Measurements from ENCODE around the gene ZMIZ2. TPM values are rescaled to one million over a fixed set of nuclear protein-coding genes. Genes with fewer than 3 reads are reported as not detected.

Gene ZMIZ2
- total RNA-seq, 1 donor from 2014 or later = 76.8 TPM

DNA sequence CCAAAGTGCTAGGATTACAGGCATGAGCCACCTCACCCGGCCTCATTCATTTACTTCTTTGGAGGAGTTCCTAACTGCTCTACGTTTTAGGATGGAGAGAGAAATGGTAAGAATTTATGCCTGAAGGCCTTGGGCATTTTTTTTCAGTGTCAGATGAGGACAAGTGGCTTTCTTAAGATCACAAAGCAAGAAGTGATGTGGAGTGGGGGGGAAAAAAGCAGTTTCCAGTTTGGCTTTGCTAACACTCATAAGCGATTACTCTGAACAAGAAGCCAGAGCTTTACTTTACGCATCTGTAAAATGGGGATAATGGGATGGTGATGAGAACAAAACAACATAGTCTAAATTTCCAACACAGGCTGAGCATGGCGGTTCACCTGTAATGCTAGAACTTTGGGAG is 45.3 kb downstream of the ZMIZ2 start:
- no peak overlapping the region for H3K4me3 Mint-ChIP-seq (ENCODE audit: unreplicated experiment)
- Histone ChIP-seq H3K79me2 (ENCODE audit: insufficient read depth, low read length) (peaks cover 30% of the 10 kb centered on the region), H3K9ac (ENCODE audit: low read length) (no peak overlapping the region), H3K27me3 (ENCODE audit: insufficient read depth, low read length) (no peaks in the 10 kb centered on the region), H3K36me3 (ENCODE audit: insufficient read depth, low read length) (peaks cover 8% of the 10 kb centered on the region), H3K4me1 (ENCODE audit: insufficient read depth, low read length) (peaks cover 13% of the 10 kb centered on the region), H3K9me3 (ENCODE audit: insufficient read depth, low read depth, low read length) (no peaks in the 10 kb centered on the region), H3K4me2 (ENCODE audit: low read length) (no peak overlapping the region), H3K4me3 (ENCODE audit: insufficient read depth, low read depth, low read length) (no peak overlapping the region), H4K20me1 (ENCODE audit: insufficient read depth, low read length) (peaks cover 20% of the 10 kb centered on the region), H2AFZ (ENCODE audit: low read depth, low read length) (no peak overlapping the region), H3K27ac (ENCODE audit: low read depth, low read length) (no peak overlapping the region)
- TF ChIP-seq, protein P1, sequence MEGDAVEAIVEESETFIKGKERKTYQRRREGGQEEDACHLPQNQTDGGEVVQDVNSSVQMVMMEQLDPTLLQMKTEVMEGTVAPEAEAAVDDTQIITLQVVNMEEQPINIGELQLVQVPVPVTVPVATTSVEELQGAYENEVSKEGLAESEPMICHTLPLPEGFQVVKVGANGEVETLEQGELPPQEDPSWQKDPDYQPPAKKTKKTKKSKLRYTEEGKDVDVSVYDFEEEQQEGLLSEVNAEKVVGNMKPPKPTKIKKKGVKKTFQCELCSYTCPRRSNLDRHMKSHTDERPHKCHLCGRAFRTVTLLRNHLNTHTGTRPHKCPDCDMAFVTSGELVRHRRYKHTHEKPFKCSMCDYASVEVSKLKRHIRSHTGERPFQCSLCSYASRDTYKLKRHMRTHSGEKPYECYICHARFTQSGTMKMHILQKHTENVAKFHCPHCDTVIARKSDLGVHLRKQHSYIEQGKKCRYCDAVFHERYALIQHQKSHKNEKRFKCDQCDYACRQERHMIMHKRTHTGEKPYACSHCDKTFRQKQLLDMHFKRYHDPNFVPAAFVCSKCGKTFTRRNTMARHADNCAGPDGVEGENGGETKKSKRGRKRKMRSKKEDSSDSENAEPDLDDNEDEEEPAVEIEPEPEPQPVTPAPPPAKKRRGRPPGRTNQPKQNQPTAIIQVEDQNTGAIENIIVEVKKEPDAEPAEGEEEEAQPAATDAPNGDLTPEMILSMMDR (IDR thresholded peaks at IDR 0.05; ENCODE audit: insufficient read depth, low read depth, low read length) = no peak
- TF ChIP-seq EZH2 (IDR thresholded peaks at IDR 0.05; ENCODE audit: insufficient read depth, low read length) = no peak
- H3K27me3 Mint-ChIP-seq (ENCODE audit: low read depth, unreplicated experiment) = no peaks in the 10 kb centered on the region
- peaks cover 4% of the 10 kb centered on the region for H3K36me3 Mint-ChIP-seq (ENCODE audit: low read depth, unreplicated experiment)
- DNase-seq (ENCODE audit: low read depth) = no peak
- peaks cover 2% of the 10 kb centered on the region for H3K9me3 Mint-ChIP-seq (ENCODE audit: unreplicated experiment)
- no peak for FAIRE-seq
- H3K27ac Mint-ChIP-seq (ENCODE audit: unreplicated experiment) = no peak overlapping the region
- peaks cover 10% of the 10 kb centered on the region for H3K4me1 Mint-ChIP-seq (ENCODE audit: low read depth, unreplicated experiment)

DNA sequence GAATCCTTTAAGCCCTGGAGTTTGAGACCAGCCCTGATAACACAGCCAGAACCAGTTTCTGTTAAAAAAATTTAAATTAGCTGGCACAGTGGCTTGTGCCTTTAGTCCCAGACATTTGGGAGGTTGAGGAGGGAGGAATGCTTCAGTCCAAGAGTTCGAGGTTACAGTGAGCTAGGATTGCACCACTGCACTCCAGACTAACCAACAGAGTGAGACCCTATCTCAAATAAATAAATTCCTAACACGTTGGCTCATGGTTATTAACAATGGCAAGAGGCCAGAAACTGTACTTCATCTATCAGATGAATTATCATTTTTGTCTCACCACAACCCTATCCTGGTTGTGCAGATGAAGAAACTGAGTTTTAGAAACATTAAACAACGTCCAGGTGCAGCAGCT is 45.7 kb downstream of the ZMIZ2 start:
- Histone ChIP-seq H3K4me2 (ENCODE audit: low read length) (no peak overlapping the region), H4K20me1 (ENCODE audit: insufficient read depth, low read length) (peaks cover 25% of the 10 kb centered on the region), H3K36me3 (ENCODE audit: insufficient read depth, low read length) (peaks cover 10% of the 10 kb centered on the region), H3K4me1 (ENCODE audit: insufficient read depth, low read length) (peaks cover 17% of the 10 kb centered on the region), H3K4me3 (ENCODE audit: insufficient read depth, low read depth, low read length) (no peak overlapping the region), H3K9me3 (ENCODE audit: insufficient read depth, low read depth, low read length) (no peaks in the 10 kb centered on the region), H3K27me3 (ENCODE audit: insufficient read depth, low read length) (no peaks in the 10 kb centered on the region), H3K27ac (ENCODE audit: low read depth, low read length) (no peak overlapping the region), H3K79me2 (ENCODE audit: insufficient read depth, low read length) (peaks cover 34% of the 10 kb centered on the region), H3K9ac (ENCODE audit: low read length) (no peak overlapping the region), H2AFZ (ENCODE audit: low read depth, low read length) (no peak overlapping the region)
- DNase-seq (ENCODE audit: low read depth) (peak; percentile 29), FAIRE-seq (no peak)
- H3K9me3 Mint-ChIP-seq (ENCODE audit: unreplicated experiment) = peaks cover 2% of the 10 kb centered on the region
- TF ChIP-seq, protein P1 (IDR thresholded peaks at IDR 0.05; ENCODE audit: insufficient read depth, low read depth, low read length) = no peak
- no peak for TF ChIP-seq EZH2 (IDR thresholded peaks at IDR 0.05; ENCODE audit: insufficient read depth, low read length)
- peak overlapping the region; percentile 53 for H3K27ac Mint-ChIP-seq (ENCODE audit: unreplicated experiment)
- no peaks in the 10 kb centered on the region for H3K27me3 Mint-ChIP-seq (ENCODE audit: low read depth, unreplicated experiment)
- H3K36me3 Mint-ChIP-seq (ENCODE audit: low read depth, unreplicated experiment) = peaks cover 4% of the 10 kb centered on the region
- H3K4me1 Mint-ChIP-seq (ENCODE audit: low read depth, unreplicated experiment) = peaks cover 10% of the 10 kb centered on the region
- no peak overlapping the region for H3K4me3 Mint-ChIP-seq (ENCODE audit: unreplicated experiment)

DNA sequence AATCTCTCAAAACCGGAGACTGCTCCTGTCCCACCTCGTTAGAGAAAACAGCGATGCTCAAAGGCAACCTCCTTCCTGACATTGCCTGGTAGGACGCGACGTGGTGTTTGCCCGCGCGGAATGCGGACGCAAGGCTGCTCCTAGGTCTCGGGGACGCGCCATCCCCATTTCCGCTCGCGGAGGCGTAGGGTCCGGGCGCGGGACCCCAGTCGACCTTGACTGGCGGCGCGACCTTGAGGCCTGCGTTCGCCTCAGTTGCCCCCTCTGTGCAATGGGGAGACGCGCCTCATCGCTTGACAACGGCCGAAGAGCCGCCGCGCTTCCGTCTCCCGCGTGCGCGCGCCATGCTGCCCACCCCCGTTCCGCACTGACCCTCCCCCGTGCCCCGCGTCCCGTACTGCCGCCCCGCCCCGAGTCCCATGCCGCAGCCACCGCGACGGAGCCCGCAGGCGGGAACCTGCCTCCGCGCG is 47.4 kb downstream of the ZMIZ2 start:
- peak overlapping the region; percentile 92 for H2AFZ ChIP-seq (ENCODE audit: low read depth, low read length)
- H3K27me3 ChIP-seq (ENCODE audit: insufficient read depth, low read length) = no peaks in the 10 kb centered on the region
- peak overlapping the region; percentile 89 for H3K4me3 Mint-ChIP-seq (ENCODE audit: unreplicated experiment)
- H3K9ac ChIP-seq (ENCODE audit: low read length) = peak overlapping the region; percentile 100
- peaks cover 24% of the 10 kb centered on the region for H3K36me3 ChIP-seq (ENCODE audit: insufficient read depth, low read length)
- H3K4me1 ChIP-seq (ENCODE audit: insufficient read depth, low read length) = peaks cover 22% of the 10 kb centered on the region
- FAIRE-seq (no peak), DNase-seq (ENCODE audit: low read depth) (peak; percentile 25)
- H3K36me3 Mint-ChIP-seq (ENCODE audit: low read depth, unreplicated experiment) = peaks cover 9% of the 10 kb centered on the region
- peak overlapping the region; percentile 88 for H3K4me2 ChIP-seq (ENCODE audit: low read length)
- H3K27ac ChIP-seq (ENCODE audit: low read depth, low read length) = peak overlapping the region; percentile 98
- no peaks in the 10 kb centered on the region for H3K9me3 ChIP-seq (ENCODE audit: insufficient read depth, low read depth, low read length)
- H4K20me1 ChIP-seq (ENCODE audit: insufficient read depth, low read length) = peaks cover 41% of the 10 kb centered on the region
- H3K27ac Mint-ChIP-seq (ENCODE audit: unreplicated experiment) = peak overlapping the region; percentile 53
- no peaks in the 10 kb centered on the region for H3K9me3 Mint-ChIP-seq (ENCODE audit: unreplicated experiment)
- peaks cover 46% of the 10 kb centered on the region for H3K79me2 ChIP-seq (ENCODE audit: insufficient read depth, low read length)
- peaks cover 18% of the 10 kb centered on the region for H3K4me1 Mint-ChIP-seq (ENCODE audit: low read depth, unreplicated experiment)
- TF ChIP-seq, protein P1 (IDR thresholded peaks at IDR 0.05; ENCODE audit: insufficient read depth, low read depth, low read length) = no peak
- no peak for TF ChIP-seq EZH2 (IDR thresholded peaks at IDR 0.05; ENCODE audit: insufficient read depth, low read length)
- H3K4me3 ChIP-seq (ENCODE audit: insufficient read depth, low read depth, low read length) = peak overlapping the region; percentile 78
- no peaks in the 10 kb centered on the region for H3K27me3 Mint-ChIP-seq (ENCODE audit: low read depth, unreplicated experiment)
